Stomach (tissue), 9 donors: ENCODE results near the gene CRTC3. TPM values are rescaled to one million over a fixed set of nuclear protein-coding genes. Genes with fewer than 3 reads are reported as not detected.

Experiments used
- DNase-seq, 2 donors: peaks; one replicate each; pipeline versions ENCODE4 v3.0.0 to v3.0.0-alpha.2; 2013 to 2019
- H3K27ac ChIP-seq, 5 donors: fragments of 200-600 bp in 4 of 5; sonication (generic) in 4 of 5; one replicate each; pipeline ENCODE4 v1.5.1; 2013 to 2019; ENCODE audit warnings: mild to moderate bottlenecking in 1 of 5, moderate library complexity in 1 of 5
- H3K27me3 ChIP-seq, 3 donors: fragments of 200-600 bp; sonication (generic); one replicate each; pipeline ENCODE4 v1.5.1; 2017 to 2019; ENCODE audit warnings: mixed run types in 1 of 3
- H3K36me3 ChIP-seq, 4 donors: fragments of 200-600 bp; sonication (generic); 1 replicate in 3 of 4; 2 replicates in 1 of 4; pipeline ENCODE4 v1.5.1; 2016 to 2019
- H3K4me1 ChIP-seq, 4 donors: fragments of 200-600 bp; sonication (generic); one replicate each; pipeline ENCODE4 v1.5.1; 2016 to 2019
- H3K4me3 ChIP-seq, 4 donors: fragments of 200-600 bp; sonication (generic) in 3 of 4; one replicate each; pipeline ENCODE4 v1.5.1; 2016 to 2019; ENCODE audit warnings: mild to moderate bottlenecking in 1 of 4
- H3K9me3 ChIP-seq, 4 donors: fragments of 200-600 bp; sonication (generic); one replicate each; pipeline ENCODE4 v1.5.1; 2016 to 2019
- EP300 ChIP-seq: sonication (generic); formaldehyde crosslinking; IDR thresholded peaks from one replicate; pipeline ENCODE4 v1.6.1; 2017; ENCODE audit warnings: antibody characterized with exemption
- POLR2A ChIP-seq, 4 donors: fragments of 450-650 bp; IDR thresholded peaks; one replicate each; pipeline ENCODE4 v1.6.1; 2016; ENCODE audit warnings: antibody characterized with exemption in 4 of 4, control low read depth in 2 of 4, mild to moderate bottlenecking in 1 of 4, moderate library complexity in 1 of 4
- POLR2AphosphoS5 ChIP-seq, 3 donors: sonication (generic); formaldehyde crosslinking; IDR thresholded peaks; one replicate each; pipeline ENCODE4 v1.6.1; 2016; ENCODE audit warnings: antibody characterized with exemption in 3 of 3
- WGBS, 5 donors: extraction: QIAGEN DNeasy Blood & Tissue Kit in 3 of 5; methylation state at CpG; one replicate each; pipeline versions ENCODE4 v1.1.5 to v1.1.7; 2013 to 2018; 5-methylcytosine and 5-hydroxymethylcytosine counted together
- intact Hi-C: fragments of 100-400 bp; cut with DNase I; formaldehyde crosslinking; loops from one replicate; pipeline ENCODE4 v1.15.1; 2023; ENCODE audit warnings: low total_unique reads
- polyA plus RNA-seq, 3 donors: library from polyadenylated mRNA; stranded (reverse); fragments of 200-250 nt; gene quantifications; one replicate each; pipeline ENCODE4 v1.2.3, GENCODE V29; 2013
- total RNA-seq, 5 donors: library from RNA; depleted of rRNA; stranded (reverse); fragments of >200 nt; gene quantifications; one replicate each; pipeline versions ENCODE4 v1.1.0 to v1.2.3, GENCODE V29; 2014 to 2016
- TF ChIP-seq, protein P1 (sequence below), 7 experiments: fragments of 450-650 bp in 4 of 7; fragments of 200-600 bp in 3 of 7; sonication (generic) in 3 of 7; IDR thresholded peaks; one replicate each; pipeline ENCODE4 v1.5.1; 2016 to 2019; ENCODE audit warnings: antibody characterized with exemption in 7 of 7, control low read depth in 2 of 7, mild to moderate bottlenecking in 1 of 7
- donor health status: healthy with polysubstance abuse.
- donor health status: Bipolar disorder and iron deficiency.
- donor health status: healthy.

CRTC3 gene
- total and polyA plus RNA-seq, 8 donors, result 8.2 to 47.7 (median 14.5) TPM

DNA sequence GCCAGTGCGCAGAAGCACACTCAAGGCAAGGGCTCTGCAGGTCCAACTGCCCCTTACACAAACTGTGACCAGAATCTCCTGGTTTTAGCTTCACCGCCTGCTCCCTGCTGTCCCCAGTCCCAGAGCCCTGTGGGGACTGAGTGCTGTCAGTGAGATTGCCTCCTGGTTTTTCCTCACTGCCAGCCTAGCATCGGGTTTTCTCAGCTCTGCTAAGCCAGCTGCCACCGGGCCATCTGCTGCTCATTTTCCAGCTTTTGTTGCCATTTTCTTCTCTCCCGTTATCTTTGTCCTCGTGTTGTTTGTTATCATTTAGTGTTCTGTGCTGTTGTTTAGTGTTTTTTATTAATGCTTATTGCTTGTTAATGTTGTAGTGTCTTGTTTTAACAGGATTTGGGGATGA, 108.0 kb downstream of the CRTC3 start:
- no peak for DNase-seq
- Histone ChIP-seq H3K4me1 (no peaks in the 10 kb centered on the region), H3K4me3 (no peak overlapping the region), H3K9me3 (no peaks in the 10 kb centered on the region), H3K27me3 (no peaks in the 10 kb centered on the region), H3K36me3 (peaks cover 40 to 81% (median 76%) of the 10 kb centered on the region in 4 donors), H3K27ac (no peak overlapping the region)
- WGBS, 5 donors, result 76 to 86% (median 82%) methylated on average over 6 of the region's 6 CpGs
- TF ChIP-seq POLR2AphosphoS5 (IDR thresholded peaks at IDR 0.05), result no peak
- no peak for TF ChIP-seq POLR2A (IDR thresholded peaks at IDR 0.05)
- TF ChIP-seq EP300, result no peak
- TF ChIP-seq, protein P1, sequence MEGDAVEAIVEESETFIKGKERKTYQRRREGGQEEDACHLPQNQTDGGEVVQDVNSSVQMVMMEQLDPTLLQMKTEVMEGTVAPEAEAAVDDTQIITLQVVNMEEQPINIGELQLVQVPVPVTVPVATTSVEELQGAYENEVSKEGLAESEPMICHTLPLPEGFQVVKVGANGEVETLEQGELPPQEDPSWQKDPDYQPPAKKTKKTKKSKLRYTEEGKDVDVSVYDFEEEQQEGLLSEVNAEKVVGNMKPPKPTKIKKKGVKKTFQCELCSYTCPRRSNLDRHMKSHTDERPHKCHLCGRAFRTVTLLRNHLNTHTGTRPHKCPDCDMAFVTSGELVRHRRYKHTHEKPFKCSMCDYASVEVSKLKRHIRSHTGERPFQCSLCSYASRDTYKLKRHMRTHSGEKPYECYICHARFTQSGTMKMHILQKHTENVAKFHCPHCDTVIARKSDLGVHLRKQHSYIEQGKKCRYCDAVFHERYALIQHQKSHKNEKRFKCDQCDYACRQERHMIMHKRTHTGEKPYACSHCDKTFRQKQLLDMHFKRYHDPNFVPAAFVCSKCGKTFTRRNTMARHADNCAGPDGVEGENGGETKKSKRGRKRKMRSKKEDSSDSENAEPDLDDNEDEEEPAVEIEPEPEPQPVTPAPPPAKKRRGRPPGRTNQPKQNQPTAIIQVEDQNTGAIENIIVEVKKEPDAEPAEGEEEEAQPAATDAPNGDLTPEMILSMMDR (IDR thresholded peaks at IDR 0.05), result no peak
- intact Hi-C loops, result no loop called here

DNA sequence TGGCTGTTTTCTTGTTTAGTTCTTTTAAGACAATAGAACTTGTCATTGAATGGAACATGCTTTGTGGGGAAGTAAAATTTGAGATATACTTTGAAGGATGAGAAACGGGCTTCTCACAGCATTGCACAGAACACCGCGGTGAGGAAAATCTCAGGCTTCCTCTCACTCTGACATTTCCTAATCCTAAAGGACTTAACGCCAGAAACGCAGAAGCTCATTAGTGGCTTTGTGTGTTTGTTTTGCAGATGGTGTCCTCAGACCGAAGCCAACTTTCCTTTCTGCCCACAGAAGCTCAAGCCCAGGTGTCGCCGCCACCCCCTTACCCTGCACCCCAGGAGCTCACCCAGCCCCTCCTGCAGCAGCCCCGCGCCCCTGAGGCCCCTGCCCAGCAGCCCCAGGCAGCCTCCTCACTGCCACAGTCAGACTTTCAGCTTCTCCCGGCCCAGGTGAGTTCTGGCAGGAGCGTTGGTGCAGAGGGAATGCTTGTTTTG, 108.5 kb downstream of the CRTC3 start:
- WGBS, 5 donors, result 69 to 86% (median 73%) methylated on average over 12 of the region's 12 CpGs
- Histone ChIP-seq H3K9me3 (no peaks in the 10 kb centered on the region), H3K36me3 (peaks cover 45 to 81% (median 76%) of the 10 kb centered on the region in 4 donors), H3K4me1 (no peaks in the 10 kb centered on the region), H3K4me3 (no peak overlapping the region), H3K27ac (no peak overlapping the region), H3K27me3 (no peaks in the 10 kb centered on the region)
- intact Hi-C loops, result no loop called here
- DNase-seq, result no peak
- no peak for TF ChIP-seq POLR2A (IDR thresholded peaks at IDR 0.05)

DNA sequence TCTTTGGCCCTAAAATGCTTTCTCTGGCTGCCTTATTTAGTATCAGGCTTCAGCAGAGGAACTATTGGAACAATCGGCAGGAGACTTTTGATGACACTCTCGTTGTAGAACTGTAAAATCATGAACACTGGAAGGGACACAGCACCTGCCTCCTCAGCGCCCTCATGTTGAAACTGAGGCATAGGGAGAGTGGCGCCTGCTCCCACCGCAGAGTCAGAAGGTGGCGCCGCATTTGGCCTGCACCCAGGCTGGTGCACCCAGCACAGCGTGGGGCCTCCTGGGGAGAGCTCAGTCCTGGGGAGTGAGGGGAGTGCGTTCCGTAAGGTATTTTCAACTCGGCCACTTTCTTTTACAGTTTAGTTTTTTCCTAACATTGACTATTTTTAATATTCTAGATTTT, 109.2 kb downstream of the CRTC3 start:
- 92 to 96% (median 95%) methylated on average over 11 of the region's 11 CpGs for WGBS, 5 donors
- Histone ChIP-seq H3K27ac (no peak overlapping the region), H3K4me3 (no peak overlapping the region), H3K4me1 (no peaks in the 10 kb centered on the region), H3K36me3 (peaks cover 52 to 81% (median 76%) of the 10 kb centered on the region in 4 donors), H3K27me3 (no peaks in the 10 kb centered on the region), H3K9me3 (no peaks in the 10 kb centered on the region)
- DNase-seq, result no peak
- no peak for TF ChIP-seq POLR2AphosphoS5 (IDR thresholded peaks at IDR 0.05)
- TF ChIP-seq POLR2A (IDR thresholded peaks at IDR 0.05), result no peak
- TF ChIP-seq, protein P1 (IDR thresholded peaks at IDR 0.05), result no peak
- TF ChIP-seq EP300, result no peak
- intact Hi-C loops, result no loop called here

DNA sequence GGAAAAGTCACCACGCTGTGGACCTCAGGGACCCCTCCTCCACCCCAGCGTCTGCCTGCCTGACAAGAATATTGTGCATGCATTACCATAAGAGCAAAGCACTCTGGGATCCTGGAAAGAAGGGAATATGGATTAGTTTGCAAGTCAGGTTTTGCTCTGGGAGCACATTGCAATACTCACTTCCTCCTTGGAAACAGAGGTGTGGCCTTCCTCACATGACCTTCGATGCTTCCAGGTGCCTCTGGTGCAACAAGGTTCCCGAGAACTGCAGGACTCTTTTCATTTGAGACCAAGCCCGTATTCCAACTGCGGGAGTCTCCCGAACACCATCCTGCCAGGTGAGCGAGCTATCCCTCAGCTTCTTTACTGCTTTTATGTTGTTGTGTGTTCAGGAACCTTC, 111.1 kb downstream of the CRTC3 start:
- TF ChIP-seq EP300 (no peak), POLR2A (IDR thresholded peaks at IDR 0.05) (no peak), POLR2AphosphoS5 (IDR thresholded peaks at IDR 0.05) (no peak)
- TF ChIP-seq, protein P1 (IDR thresholded peaks at IDR 0.05), result no peak
- Histone ChIP-seq H3K4me1 (no peaks in the 10 kb centered on the region), H3K36me3 (peaks cover 47 to 74% (median 66%) of the 10 kb centered on the region in 4 donors), H3K27ac (no peak overlapping the region), H3K4me3 (no peak overlapping the region), H3K27me3 (no peaks in the 10 kb centered on the region), H3K9me3 (no peaks in the 10 kb centered on the region)
- 89 to 92% (median 91%) methylated on average over 8 of the region's 8 CpGs for WGBS, 5 donors
- no peak for DNase-seq
- intact Hi-C loops, result no loop called here

DNA sequence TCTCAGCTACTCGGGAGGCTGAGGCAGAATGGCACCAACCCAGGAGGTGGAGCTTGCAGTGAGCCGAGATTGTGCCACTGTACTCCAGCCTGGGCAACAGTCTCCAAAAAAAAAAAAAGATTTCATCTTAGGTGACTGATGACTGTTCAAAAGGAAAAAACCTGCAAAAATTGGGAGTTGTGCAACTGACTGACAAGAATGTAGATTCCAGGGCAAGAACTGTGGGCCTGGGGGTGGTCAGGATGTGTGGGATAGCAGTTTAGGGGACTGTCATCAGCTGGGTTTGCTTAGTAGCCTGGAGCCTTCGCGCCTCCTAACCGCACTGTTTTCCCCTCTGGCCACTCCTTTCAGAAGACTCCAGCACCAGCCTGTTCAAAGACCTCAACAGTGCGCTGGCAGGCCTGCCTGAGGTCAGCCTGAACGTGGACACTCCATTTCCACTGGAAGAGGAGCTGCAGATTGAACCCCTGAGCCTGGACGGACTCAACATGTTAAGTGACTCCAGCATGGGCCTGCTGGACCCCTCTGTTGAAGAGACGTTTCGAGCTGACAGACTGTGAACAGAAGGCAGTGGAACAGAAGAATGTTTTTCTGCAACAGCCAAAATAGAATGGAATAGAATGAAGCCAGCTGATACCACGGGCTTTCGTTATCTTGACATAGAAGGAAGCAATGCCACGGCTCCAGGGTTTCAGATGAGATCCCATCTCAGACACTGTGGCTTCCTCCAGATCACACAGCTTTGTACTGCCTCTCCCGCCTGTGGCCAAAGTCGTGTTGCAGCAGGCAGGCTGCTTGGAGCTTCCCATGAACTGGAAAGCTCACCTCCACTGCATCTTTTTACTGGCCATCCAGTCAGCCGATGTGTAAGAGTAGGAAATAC, 112.1 kb downstream of the CRTC3 start:
- no peaks in the 10 kb centered on the region for H3K9me3 ChIP-seq
- H3K27me3 ChIP-seq, result no peaks in the 10 kb centered on the region
- TF ChIP-seq POLR2A (IDR thresholded peaks at IDR 0.05) (no peak), POLR2AphosphoS5 (IDR thresholded peaks at IDR 0.05) (no peak), EP300 (no peak)
- TF ChIP-seq, protein P1 (IDR thresholded peaks at IDR 0.05), result no peak
- DNase-seq, result no peak
- peaks cover 47 to 74% (median 66%) of the 10 kb centered on the region in 4 donors for H3K36me3 ChIP-seq
- H3K4me3 ChIP-seq, result no peak overlapping the region
- intact Hi-C loops, result no loop called here
- no peaks in the 10 kb centered on the region for H3K4me1 ChIP-seq
- WGBS, 5 donors, result 84 to 88% (median 87%) methylated on average over 15 to 16 of the region's 16 CpGs
- no peak overlapping the region for H3K27ac ChIP-seq
